Ovary (tissue), 9 donors: ENCODE data around the gene PTPRN2. TPM values are rescaled to one million over a fixed set of nuclear protein-coding genes. Genes with fewer than 3 reads are reported as not detected.
A peak's percentile ranks its signal among the peaks of the same experiment; 100 is the strongest.

ENCODE experiments used
- DNase-seq, 5 donors: peaks; one replicate each; pipeline ENCODE4 v3.0.0-alpha.2; 2019 to 2020
- H3K27ac ChIP-seq, 2 donors: fragments of 200-600 bp; one replicate each; pipeline versions ENCODE4 v1.5.1 to v1.8.0; 2019 to 2022
- H3K27me3 ChIP-seq: fragments of 200-600 bp; one replicate; pipeline ENCODE4 v1.8.0; 2022
- H3K36me3 ChIP-seq: fragments of 200-600 bp; sonication (generic); one replicate; pipeline ENCODE4 v1.5.1; 2019
- H3K4me1 ChIP-seq: one replicate; pipeline ENCODE4 v1.8.1; 2013; ENCODE audit warnings: mild to moderate bottlenecking, moderate library complexity; ENCODE audit not compliant: insufficient read depth
- H3K4me3 ChIP-seq: fragments of 200-600 bp; sonication (generic); one replicate; pipeline ENCODE4 v1.5.1; 2017
- H3K9me3 ChIP-seq, 2 donors: fragments of 200-600 bp in 1 of 2; sonication (generic) in 1 of 2; one replicate each; pipeline versions ENCODE4 v1.5.1 to v1.8.1; 2013 to 2019; ENCODE audit warnings: mild to moderate bottlenecking in 1 of 2, moderate library complexity in 1 of 2
- CTCF ChIP-seq, 3 donors: fragments of 450-650 bp in 2 of 3; fragments of 200-600 bp in 1 of 3; IDR thresholded peaks; one replicate each; pipeline versions ENCODE4 v1.5.1 to v1.8.0; 2016 to 2022; ENCODE audit warnings: antibody characterized with exemption in 3 of 3, mild to moderate bottlenecking in 1 of 3
- EP300 ChIP-seq: sonication (generic); formaldehyde crosslinking; IDR thresholded peaks from one replicate; pipeline ENCODE4 v1.6.1; 2017; ENCODE audit warnings: antibody characterized with exemption
- POLR2A ChIP-seq: fragments of 450-650 bp; IDR thresholded peaks from one replicate; pipeline ENCODE4 v1.6.1; 2017; ENCODE audit warnings: antibody characterized with exemption, mild to moderate bottlenecking, moderate library complexity
- WGBS, 3 donors: extraction: QIAGEN DNeasy Blood & Tissue Kit in 1 of 3; methylation state at CpG; one replicate each; pipeline versions ENCODE4 v1.1.5 to v1.1.7; 2013 to 2017; 5-methylcytosine and 5-hydroxymethylcytosine counted together
- intact Hi-C, 4 donors: fragments of 100-400 bp; cut with DNase I; formaldehyde crosslinking; loops; one replicate each; pipeline versions ENCODE4 v1.11.0 to v1.15.1; 2022 to 2023
- polyA plus RNA-seq, 2 donors: library from polyadenylated mRNA; stranded (reverse); fragments of 200-250 nt in 1 of 2; fragments of 350-450 nt in 1 of 2; fragmentation: Illumina TruSeq in 1 of 2; extraction: RNeasy Lipid Tissue Mini Kit (QIAGEN cat#74804) in 1 of 2; gene quantifications; one replicate each; pipeline ENCODE4 v1.2.3, GENCODE V29; 2013 to 2014
- total RNA-seq, 7 donors: library from RNA; depleted of rRNA in 2 of 7; stranded (reverse); fragments of >200 nt in 2 of 7; fragmentation: NEBNext Ultra II Directional in 3 of 7; extraction: Animal tissue kit (Norgen Biotek cat#: 25700) in 3 of 7; gene quantifications; one replicate each; pipeline versions ENCODE4 v1.1.0 to v1.2.4, GENCODE V29; 2016 to 2023
- donor health status: DM: no; HTN: no; CAD: no; lungs with moderate emphysema.
- donor health status: DM: no; HTN: no; CAD: no.
- donor health status: Bipolar disorder and iron deficiency.
- donor health status: DM: yes; HTN: yes; CAD: no.
- donor health status: DM: no; HTN: no; CAD: no.
- donor health status: DM: yes; HTN: yes; CAD: no.

Gene PTPRN2
- total and polyA plus RNA-seq, 9 donors: 3.5 to 11.1 (median 5.9) TPM

GRCh38 chr7:157690833-157691585 lies 896.6 kb downstream of the PTPRN2 start:
- intact Hi-C loops: no loop called here
- Histone ChIP-seq H3K27ac (no peak overlapping the region), H3K27me3 (no peaks in the 10 kb centered on the region), H3K36me3 (no peaks in the 10 kb centered on the region), H3K4me1 (peaks cover 2% of the 10 kb centered on the region), H3K4me3 (no peak overlapping the region), H3K9me3 (no peaks in the 10 kb centered on the region)
- no peak for TF ChIP-seq POLR2A
- no peak for TF ChIP-seq EP300
- TF ChIP-seq CTCF (IDR thresholded peaks at IDR 0.05): no peak
- WGBS, 3 donors: 3 to 6% (median 3%) methylated on average over 42 to 72 of the region's 72 CpGs
- DNase-seq: peak in 4 of 5 donors; percentile 32 to 56 (median 48)

GRCh38 chr7:157690058-157690832 lies 897.4 kb downstream of the PTPRN2 start:
- H3K27ac ChIP-seq: no peak overlapping the region
- no peaks in the 10 kb centered on the region for H3K36me3 ChIP-seq
- WGBS, 3 donors: 0 to 1% (median 1%) methylated on average over 59 to 70 of the region's 70 CpGs
- DNase-seq: no peak
- intact Hi-C loops: no loop called here
- H3K4me3 ChIP-seq: peak overlapping the region; percentile 17
- H3K9me3 ChIP-seq: no peaks in the 10 kb centered on the region
- H3K4me1 ChIP-seq: peaks cover 2% of the 10 kb centered on the region
- TF ChIP-seq EP300 (no peak), CTCF (IDR thresholded peaks at IDR 0.05) (no peak), POLR2A (no peak)
- peaks cover under 1% of the 10 kb centered on the region for H3K27me3 ChIP-seq

GRCh38 chr7:157689269-157690057 lies 898.2 kb downstream of the PTPRN2 start:
- Histone ChIP-seq H3K27me3 (peaks cover 2% of the 10 kb centered on the region), H3K27ac (no peak overlapping the region), H3K4me3 (peak overlapping the region; percentile 17), H3K4me1 (peaks cover 2% of the 10 kb centered on the region), H3K9me3 (no peaks in the 10 kb centered on the region), H3K36me3 (no peaks in the 10 kb centered on the region)
- peak in 2 of 5 donors; percentile 12 to 14 for DNase-seq
- 6 to 11% (median 10%) methylated on average over 48 to 59 of the region's 59 CpGs for WGBS, 3 donors
- intact Hi-C loops: no loop called here
- TF ChIP-seq EP300: no peak
- TF ChIP-seq CTCF (IDR thresholded peaks at IDR 0.05): no peak
- TF ChIP-seq POLR2A: no peak
